Hematopoietic multipotent progenitor cell treated with erythropoietin and hydrocortisone succinate and interleukin-3 and kit ligand, for 15 days (in vitro differentiated cells): Measurements from ENCODE around the gene SDHAF3.
A peak's percentile ranks its signal among the peaks of the same experiment; 100 is the strongest.
"Not testable (repeated sequence)": the region's sequence is repeated elsewhere in the genome, so short reads cannot be mapped to it uniquely, and the experiment has no call there.

Source experiments
- DNase-seq: peaks from one replicate; pipeline ENCODE4 v3.0.0-alpha.2; 2015; ENCODE audit warnings: low spot score

The SDHAF3 gene

DNA sequence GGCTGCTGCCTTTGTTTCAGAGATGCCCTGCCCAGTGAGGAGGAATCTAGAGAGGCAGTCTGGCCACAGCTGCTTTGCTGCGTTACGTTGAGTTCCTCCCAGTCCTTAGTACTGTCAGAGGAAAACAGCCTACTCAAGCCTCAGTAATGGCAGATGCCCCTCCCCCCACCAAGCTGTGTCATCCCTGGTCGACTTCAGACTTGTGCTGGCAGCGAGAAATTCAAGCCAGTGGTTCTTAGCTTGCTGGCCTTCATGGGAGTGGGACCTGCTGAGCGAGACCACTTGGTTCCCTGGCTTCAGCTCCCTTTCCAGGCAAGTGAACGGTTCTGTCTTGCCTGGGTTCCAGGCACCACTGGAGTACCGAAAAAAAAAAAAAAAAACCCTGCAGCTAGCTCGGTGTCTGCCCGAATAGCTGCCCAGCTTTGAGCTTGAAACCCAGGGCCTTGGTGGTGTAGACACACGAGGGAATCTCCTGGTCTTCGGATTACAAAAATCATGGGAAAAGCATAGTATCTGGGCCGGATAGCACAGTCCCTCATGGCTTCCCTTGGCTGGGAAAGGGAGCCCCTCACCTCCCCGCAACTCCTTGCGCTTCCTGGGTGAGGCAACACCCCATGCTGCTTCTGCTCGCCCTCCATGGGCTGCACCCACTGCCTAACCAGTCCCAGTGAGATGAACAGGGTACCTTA lies 9.1 kb downstream of the SDHAF3 start:
- no peak for DNase-seq

DNA sequence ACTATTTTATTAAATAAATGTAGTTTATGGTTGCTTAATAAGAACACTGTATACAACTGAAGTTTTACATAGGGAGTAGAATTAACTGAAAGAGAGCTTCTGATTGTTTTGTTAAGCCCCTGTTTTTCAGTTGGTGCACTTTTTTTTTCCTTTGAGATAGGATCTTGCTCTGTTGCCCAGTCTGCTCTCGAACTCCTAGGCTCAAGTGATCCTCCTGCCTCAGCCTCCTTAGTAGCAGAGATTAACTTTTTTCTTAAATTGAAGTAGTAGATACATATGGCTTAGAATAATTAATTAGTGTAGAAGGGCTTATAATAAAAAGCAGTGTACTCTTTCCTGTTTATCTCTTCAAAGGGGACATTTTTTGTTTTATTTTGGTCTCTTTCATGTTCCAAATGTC lies 11.2 kb downstream of the SDHAF3 start:
- no peak for DNase-seq

DNA sequence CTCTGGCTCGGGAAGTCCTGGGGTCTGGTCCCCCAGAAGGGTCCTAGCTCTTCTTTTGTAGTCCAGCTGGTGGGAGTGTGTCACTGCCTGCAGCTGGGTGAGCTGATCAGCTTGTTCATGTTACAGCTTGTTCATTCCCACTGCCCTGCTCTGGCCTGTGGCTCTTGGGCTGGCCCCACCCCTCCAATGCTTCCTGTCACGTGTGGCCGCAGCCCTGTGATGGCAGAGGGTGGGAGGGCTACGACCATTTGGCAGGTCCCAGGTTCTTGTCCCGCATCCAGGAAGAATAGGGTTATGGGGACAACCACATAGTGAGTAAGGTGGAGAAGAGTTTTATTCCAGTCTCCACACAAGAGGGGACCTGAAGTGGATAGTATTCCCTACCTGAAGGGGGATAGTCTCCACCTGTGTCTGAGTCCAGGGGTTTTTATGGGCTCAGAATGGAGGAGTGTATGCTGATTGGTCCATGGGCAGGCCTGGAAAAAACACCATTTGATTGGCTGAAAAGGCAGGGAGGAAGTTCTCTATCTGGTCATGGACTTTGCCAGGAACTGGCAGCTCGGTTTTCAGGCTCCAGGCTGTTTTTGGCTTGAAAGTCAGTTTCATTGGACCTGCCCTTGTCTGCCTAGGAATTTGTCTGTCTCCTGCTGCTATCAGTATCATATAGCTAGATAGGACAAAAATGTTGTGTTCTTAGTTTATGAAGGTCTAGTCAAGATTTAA lies 13.1 kb downstream of the SDHAF3 start:
- no peak for DNase-seq

DNA sequence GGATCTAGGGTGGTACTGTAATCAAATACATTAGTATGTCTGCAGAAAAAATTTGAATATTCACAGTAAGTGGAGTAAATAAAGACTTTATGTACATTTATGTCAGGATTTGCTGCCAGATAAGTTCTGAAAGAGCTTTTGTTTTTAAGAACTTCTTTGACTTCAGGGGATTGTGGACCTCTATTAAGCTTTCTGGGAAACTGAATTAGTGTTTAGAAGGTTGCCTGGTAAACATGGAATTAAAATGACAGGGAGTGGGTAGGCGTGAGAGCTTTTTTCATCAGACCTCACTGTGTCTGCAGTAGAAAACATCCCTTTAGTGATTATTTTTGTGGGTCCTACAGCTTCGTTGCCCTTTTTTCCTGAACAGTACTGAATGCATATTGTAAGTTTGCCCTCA lies 15.7 kb downstream of the SDHAF3 start:
- DNase-seq = no peak

DNA sequence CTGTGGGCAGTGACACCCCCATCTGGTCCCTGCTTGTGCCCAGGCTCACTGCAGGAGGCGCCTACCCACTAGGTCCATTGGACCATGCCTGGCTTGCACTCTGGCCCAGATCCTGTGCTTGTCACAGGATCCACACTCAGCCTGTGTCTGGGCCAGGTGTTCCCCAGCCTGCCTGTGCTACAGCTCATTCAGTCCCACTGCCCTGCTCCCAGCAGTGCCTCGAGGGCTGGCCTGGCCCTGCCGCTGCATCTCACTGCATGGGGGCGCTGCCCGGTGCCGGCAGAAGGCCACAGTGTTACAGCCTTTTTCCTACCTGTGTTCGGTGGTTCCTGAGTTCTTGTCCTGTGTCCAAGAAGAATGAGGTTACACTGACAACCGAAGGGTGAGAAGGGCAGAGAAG lies 21.3 kb downstream of the SDHAF3 start:
- no peak for DNase-seq

DNA sequence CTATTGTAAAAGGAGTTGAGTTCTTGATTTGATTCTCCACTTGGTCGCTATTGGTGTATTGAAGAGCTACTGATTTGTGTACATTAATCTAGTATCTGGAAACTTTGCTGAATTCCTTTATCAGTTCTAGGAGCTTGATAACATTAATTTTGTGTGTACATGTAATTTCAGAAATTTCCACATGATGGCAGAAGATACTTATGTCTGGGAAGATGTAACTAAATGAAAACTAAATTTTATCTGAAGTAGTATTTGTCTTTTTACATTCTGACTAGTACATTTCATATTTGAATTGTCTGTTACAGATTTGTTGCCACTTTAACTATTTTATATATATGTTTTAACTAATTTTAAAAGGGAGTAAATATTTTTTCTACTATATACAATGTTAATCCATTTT lies 27.6 kb downstream of the SDHAF3 start:
- peak; percentile 17 for DNase-seq

DNA sequence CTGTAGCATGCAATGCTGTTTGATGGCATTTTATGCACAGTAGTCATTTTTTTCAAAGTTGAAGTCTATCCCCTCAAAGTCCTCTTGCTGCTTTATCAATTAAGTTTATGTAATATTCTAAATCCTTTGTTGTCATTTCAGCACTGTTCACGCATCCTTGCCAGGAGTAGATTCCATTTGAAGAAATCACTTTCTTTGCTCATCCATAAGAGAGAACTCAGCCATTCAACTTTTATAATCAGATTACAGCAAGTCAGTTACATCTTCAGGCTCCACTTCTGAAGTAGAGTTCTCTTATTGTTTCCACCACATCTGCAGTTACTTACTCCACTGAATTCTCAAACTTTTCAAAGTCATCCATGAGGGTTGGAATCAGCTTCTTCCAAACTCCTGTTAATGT lies 32.3 kb downstream of the SDHAF3 start:
- no peak for DNase-seq

DNA sequence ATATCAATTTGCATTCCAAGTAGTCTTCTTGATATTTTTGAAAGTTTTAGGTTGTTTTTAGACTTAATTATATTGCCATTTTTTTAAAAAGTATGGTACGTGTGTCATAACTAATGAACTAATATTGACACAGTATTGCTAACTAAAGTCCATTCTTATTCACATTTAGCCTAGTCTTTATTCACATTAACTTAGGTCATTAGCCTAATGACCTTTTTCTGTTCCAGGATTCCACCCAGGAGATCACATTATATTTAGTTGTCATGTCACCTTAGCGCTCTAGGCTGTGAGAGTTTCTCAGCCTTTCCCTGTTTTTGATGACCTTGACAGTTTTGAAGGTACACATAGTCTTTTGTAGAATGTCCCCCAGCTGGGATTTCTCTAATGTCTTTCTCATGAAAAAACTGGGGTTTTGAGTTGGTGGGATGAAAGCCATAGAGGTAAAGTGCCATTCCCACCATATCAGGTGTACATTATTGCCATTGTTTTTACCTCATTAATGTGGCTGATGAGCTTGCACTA lies 38.5 kb downstream of the SDHAF3 start:
- DNase-seq = no peak

DNA sequence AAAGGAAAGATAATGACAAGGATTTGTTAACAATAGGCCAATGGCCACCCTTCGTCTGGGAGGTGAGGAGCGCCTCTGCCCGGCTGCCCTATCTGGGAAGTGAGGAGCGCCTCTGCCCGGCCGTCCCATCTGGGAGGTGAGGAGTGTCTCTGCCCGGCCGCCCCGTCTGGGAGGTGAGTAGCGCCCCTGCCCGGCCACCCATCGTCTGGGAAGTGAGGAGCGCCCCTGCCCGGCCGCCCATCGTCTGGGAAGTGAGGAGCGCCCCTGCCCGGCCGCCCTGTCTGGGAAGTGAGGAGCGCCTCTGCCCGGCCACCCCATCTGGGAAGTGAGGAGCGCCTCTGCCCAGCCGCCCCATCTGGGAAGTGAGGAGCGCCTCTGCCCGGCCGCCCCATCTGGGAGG lies 42.5 kb downstream of the SDHAF3 start:
- DNase-seq = not testable (repeated sequence)

DNA sequence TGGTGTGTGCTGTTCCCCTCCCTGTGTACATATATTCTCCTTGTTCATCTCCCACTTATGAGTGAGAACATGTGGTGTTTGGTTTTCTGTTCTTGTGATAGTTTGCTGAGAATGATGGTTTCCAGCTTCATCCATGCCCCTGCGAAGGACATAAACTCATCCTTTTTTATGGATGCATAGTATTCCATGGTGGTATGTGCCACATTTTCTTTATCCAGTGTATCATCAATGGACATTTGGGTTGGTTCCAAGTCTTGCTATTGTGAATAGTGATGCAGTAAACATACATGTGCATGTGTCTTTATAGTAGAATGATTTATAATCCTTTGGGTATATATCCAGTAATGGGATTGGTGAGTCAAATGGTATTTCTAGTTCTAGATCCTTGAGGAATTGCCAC lies 44.1 kb downstream of the SDHAF3 start:
- DNase-seq = not testable (repeated sequence)

DNA sequence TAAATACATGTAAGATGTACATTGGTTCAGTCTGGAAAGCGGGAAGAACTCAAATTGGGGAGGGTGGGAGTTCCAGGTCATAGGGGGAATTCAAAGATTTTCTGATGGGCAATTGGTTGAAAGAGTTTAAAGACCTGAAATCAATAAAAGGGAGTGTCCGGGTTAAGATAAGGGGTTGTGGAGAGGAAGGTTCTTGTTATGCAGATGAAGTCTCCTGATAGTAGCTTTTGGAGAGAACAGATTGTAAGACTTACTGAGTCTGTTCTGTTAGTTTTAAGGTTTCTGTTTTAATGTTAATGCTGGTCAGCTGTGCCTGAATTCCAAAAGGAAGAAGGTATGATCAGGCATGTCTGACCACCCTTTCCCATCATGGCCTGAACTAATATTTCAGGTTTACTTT lies 48.8 kb downstream of the SDHAF3 start:
- no peak for DNase-seq

DNA sequence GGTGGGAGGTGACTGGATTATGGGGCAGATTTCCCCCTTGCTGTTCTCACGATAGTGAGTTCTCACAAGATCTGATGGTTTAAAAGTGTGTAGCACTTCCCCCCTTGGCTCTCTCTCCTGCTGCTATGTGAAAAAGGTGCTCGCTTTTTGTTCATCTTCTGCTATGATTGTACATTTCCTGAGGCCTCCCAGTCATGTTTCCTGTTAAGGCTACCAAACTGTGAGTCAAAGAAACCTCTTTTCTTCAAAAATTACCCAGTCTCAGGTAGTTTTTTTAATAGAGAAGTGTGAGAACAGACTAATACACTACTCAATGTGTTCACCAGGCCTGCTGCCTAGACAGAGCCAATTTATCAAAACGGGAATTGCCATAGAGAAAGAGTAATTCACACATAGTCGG lies 49.7 kb downstream of the SDHAF3 start:
- no peak for DNase-seq

DNA sequence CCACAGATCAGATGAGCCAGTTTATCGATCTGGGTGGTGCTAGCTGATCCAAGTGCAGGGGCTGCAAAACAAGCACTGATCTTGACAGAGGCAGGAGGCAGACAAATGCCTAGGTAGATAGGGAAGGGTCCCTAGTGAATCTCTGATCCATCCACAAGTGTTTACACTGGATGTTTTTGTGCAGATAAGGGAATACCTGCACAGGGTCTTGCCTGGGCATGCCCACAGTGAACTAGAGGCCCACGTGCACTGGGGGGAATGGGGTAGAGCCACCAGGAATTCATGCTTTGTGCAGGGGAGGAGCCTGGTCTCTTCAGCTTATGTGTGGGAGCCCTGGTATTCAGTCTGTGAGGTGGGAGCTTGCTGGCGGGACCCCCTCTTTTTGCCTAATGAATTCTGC lies 50.3 kb downstream of the SDHAF3 start:
- no peak for DNase-seq

DNA sequence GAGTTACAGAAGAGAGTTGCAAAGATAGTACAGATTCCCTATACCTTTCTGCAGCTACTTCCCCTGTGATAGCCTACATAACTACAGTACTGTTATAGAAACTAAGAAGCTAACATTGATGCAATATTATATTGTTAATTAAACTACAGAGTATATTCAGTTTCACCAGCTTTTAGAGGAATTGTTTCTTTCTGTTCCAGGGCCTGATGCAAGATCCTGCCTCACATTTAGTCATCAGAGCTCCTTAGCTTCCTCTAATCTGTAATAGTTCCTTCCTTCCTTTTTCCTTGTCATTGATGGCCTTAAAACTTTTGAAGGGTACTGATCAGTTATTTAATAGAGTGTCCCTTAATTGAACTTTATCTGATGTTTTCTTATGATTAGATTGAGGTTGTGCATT lies 56.8 kb downstream of the SDHAF3 start:
- no peak for DNase-seq

DNA sequence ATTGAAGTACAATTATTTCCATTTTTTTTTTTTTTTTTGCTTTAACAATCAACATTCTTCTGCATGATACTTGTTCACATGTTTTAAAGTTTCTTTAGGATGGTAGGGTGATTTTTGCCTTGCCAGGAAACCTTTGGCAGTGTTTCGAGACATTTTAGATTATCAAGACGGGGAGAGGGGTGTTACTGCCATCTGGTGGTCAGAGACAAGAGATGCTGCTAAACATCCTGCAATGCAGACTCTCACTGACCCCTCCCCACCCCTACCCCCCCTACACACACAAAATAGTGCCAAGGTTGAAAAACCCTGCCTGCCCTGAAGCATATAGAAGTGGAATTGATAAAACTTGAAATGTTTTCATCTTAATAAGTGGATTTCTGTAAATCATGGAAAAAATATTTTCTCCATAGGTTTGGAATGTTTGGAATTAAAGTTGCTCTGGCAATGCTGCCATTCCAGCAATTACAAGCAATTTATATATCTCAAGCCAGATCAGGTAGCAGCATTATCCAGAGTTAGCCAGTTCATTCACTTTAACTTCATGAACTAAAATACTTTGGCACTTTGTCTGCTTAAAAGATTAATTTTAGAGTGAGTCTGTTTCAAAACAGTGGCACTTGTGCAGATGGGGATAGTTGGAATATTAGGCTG lies 62.1 kb downstream of the SDHAF3 start:
- peak; percentile 62 for DNase-seq

DNA sequence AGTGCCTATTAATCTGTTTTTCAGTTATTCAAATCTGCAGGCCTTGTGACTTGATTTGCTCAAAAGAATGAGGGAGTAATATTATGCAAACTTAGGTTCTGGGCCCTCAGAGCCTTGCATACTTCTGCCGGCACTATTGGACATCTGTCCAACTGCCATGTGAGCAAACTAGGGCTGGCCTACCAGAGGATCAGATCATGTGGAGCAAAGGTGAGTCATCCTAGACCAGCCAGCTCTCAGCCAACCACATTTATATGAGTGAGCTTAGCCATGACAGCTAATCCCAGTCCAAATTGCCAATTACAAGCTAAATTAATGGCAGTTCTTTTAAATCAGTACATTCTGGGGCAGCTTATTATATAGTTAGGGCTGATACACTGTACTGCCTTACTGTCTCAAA lies 69.6 kb downstream of the SDHAF3 start:
- no peak for DNase-seq

DNA sequence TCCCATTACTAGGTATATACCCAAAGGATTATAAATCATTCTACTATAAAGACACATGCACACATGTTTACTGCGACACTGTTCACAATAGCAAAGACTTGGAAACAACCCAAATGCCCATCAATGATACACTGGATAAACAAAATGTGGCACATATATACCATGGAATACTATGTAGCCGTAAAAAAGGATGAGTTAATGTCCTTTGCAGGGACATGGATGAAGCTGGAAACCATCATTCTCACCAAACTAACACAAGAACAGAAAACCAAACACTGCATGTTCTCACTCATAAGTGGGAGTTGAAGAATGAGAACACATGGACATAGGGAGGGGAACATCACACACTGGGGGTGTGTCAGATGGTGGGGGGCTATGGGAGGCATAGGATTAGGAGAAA lies 78.7 kb downstream of the SDHAF3 start:
- DNase-seq = not testable (repeated sequence)

DNA sequence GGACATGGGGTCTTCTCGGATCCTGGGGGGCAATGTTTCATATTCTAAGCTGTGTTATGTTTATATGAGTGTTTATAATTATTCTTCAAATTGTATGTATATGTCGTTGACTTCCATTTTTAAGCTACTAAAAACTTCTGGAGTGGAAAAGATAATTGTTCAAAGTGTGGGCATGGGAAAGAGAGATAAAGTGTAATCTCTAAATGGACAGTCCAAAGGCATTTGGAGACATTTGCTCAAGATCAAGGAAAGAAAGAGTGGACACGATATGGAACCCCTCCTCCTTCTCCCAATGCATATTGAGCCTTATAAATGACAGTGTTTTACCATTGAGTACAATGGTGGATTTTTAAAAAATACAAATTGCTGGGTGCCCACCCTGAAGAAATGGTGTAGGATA lies 81.1 kb downstream of the SDHAF3 start:
- DNase-seq = no peak

DNA sequence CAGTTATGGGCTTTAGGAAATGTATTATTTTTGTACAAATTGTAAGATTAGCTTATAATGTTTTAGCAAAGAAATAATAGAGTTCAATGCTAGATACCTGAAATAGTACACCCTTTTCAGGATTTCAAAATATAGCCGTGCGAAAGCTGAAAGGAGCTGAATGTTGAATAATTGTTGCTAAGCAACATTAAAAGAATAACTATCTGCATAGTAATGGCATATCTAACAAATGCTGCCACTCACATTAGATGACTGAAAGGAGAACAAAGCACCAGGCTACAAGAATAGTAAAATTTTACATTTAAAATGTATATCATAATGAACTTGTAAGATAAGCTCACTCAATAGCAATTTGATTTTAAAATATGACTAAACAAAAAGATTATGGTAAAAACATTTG lies 82.5 kb downstream of the SDHAF3 start:
- no peak for DNase-seq

DNA sequence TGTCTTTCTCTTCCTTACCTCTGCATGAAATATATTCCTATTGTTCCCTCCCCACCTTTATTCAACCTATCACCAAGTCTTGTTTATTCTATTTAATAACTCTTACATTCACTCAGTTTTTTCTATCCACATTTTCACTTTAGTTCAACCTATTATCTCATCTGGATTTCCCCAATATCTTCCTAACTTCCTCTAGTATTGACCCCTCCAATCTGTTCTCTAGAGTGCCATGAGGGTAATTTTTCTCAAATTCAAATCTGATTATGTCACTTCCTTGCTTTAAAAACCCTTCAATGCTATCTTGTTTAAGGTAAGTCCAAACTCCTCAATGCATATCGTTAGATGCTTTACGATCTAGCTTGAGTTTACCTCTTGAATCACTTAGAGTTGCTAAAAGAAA lies 86.5 kb downstream of the SDHAF3 start:
- no peak for DNase-seq

DNA sequence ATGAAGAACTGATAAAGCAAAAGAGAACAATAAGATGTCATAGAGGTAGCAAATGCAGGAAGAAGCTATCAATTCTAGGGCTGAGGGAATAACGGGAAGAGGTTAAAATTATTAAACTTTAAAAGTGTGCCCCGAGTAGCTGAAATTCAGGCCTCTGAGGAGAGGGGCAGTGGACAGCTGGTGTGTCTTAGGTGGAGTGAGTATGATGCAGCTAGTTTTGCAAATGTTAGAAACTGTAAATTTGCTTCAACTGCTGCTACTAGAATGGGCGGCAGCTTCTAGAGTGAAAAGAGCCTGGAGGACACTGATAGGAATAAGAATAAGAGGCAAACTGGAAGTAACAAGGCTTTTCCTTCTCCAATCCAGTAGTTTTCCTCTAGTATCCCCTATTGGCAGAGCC lies 87.3 kb downstream of the SDHAF3 start:
- DNase-seq = no peak

DNA sequence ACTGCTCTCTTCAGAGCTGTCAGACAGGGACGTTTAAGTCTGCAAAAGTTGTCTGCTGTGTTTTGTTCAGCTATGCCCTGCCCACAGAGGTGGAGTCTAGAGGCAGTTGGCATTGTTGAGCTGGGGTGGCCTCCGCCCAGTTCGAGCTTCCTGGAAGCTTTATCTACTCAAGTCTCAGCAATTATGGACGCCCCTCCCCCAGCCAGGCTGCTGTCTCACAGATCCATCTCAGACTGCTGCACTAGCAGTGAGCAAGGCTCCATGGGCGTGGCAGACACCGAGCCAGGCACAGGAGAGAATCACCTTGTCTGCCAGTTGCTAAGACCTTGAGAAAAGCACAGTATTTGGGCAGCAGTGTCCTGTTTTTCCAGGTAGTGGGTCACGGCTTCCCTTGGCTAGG lies 98.1 kb downstream of the SDHAF3 start:
- no peak for DNase-seq

DNA sequence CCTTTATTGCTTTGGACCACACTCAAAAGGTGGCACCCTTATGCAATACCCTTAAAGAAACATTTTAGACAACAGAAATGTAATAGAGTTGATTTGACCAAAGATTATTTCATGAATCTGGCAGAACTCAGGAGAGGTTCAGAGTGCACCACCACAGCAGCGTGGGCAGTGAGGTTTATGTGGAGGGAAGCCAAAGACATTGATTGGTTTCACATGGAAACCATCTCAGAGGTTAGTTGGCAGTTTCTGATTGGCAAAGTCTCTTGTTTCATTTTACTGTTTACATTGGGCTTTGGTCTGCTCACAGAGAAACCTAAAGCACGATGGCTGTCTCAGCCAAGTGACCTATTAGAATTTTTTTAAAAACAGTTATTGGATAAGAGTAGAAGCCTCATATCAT lies 101.3 kb downstream of the SDHAF3 start:
- no peak for DNase-seq
